ENCODE data around the gene NPW.

NPW gene

GRCh38 chr16:2053211-2053610 lies 33.6 kb downstream of the NPW start:
- Histone ChIP-seq H3K9me3 (ENCODE audit: control insufficient read depth, low read length) (no peaks in the 10 kb centered on the region), H3K27me3 (replicated peaks; ENCODE audit: control insufficient read depth, insufficient read depth, low read length, poor library complexity, severe bottlenecking) (no peaks in the 10 kb centered on the region), H3K36me3 (ENCODE audit: control insufficient read depth, insufficient read depth, low read length) (peaks cover 44% of the 10 kb centered on the region), H3K27ac (ENCODE audit: insufficient read depth, low read length, poor library complexity, severe bottlenecking) (no peak overlapping the region), H3K4me1 (ENCODE audit: control insufficient read depth, insufficient read depth, low read length, poor library complexity, severe bottlenecking) (peaks cover 7% of the 10 kb centered on the region), H3K4me3 (ENCODE audit: insufficient read depth, low read depth, low read length, poor library complexity, severe bottlenecking) (no peak overlapping the region)
- DNase-seq = no peak

- Histone ChIP-seq H3K4me3 (ENCODE audit: insufficient read depth, low read depth, low read length, poor library complexity, severe bottlenecking) (no peak overlapping the region), H3K27ac (ENCODE audit: insufficient read depth, low read length, poor library complexity, severe bottlenecking) (no peak overlapping the region), H3K4me1 (ENCODE audit: control insufficient read depth, insufficient read depth, low read length, poor library complexity, severe bottlenecking) (peaks cover under 1% of the 10 kb centered on the region), H3K36me3 (ENCODE audit: control insufficient read depth, insufficient read depth, low read length) (peaks cover 49% of the 10 kb centered on the region), H3K9me3 (ENCODE audit: control insufficient read depth, low read length) (no peaks in the 10 kb centered on the region), H3K27me3 (replicated peaks; ENCODE audit: control insufficient read depth, insufficient read depth, low read length, poor library complexity, severe bottlenecking) (no peaks in the 10 kb centered on the region)
- no peak for DNase-seq
These were observed 34.3 kb downstream of the NPW start for GRCh38 chr16:2053897-2054296.

GRCh38 chr16:2054543-2055245 lies 35.1 kb downstream of the NPW start:
- Histone ChIP-seq H3K27ac (ENCODE audit: insufficient read depth, low read length, poor library complexity, severe bottlenecking) (no peak overlapping the region), H3K9me3 (ENCODE audit: control insufficient read depth, low read length) (no peaks in the 10 kb centered on the region), H3K36me3 (ENCODE audit: control insufficient read depth, insufficient read depth, low read length) (peaks cover 49% of the 10 kb centered on the region), H3K4me3 (ENCODE audit: insufficient read depth, low read depth, low read length, poor library complexity, severe bottlenecking) (no peak overlapping the region), H3K27me3 (replicated peaks; ENCODE audit: control insufficient read depth, insufficient read depth, low read length, poor library complexity, severe bottlenecking) (no peaks in the 10 kb centered on the region), H3K4me1 (ENCODE audit: control insufficient read depth, insufficient read depth, low read length, poor library complexity, severe bottlenecking) (no peaks in the 10 kb centered on the region)
- DNase-seq = no peak

- no peak overlapping the region for H3K27ac ChIP-seq (ENCODE audit: insufficient read depth, low read length, poor library complexity, severe bottlenecking)
- H3K9me3 ChIP-seq (ENCODE audit: control insufficient read depth, low read length) = no peaks in the 10 kb centered on the region
- no peaks in the 10 kb centered on the region for H3K4me1 ChIP-seq (ENCODE audit: control insufficient read depth, insufficient read depth, low read length, poor library complexity, severe bottlenecking)
- H3K4me3 ChIP-seq (ENCODE audit: insufficient read depth, low read depth, low read length, poor library complexity, severe bottlenecking) = no peak overlapping the region
- H3K27me3 ChIP-seq (replicated peaks; ENCODE audit: control insufficient read depth, insufficient read depth, low read length, poor library complexity, severe bottlenecking) = no peaks in the 10 kb centered on the region
- H3K36me3 ChIP-seq (ENCODE audit: control insufficient read depth, insufficient read depth, low read length) = peaks cover 49% of the 10 kb centered on the region
- no peak for DNase-seq
These were observed 36.5 kb downstream of the NPW start for GRCh38 chr16:2056077-2056476.

- H3K27me3 ChIP-seq (replicated peaks; ENCODE audit: control insufficient read depth, insufficient read depth, low read length, poor library complexity, severe bottlenecking) = no peaks in the 10 kb centered on the region
- peaks cover 53% of the 10 kb centered on the region for H3K36me3 ChIP-seq (ENCODE audit: control insufficient read depth, insufficient read depth, low read length)
- H3K4me3 ChIP-seq (ENCODE audit: insufficient read depth, low read depth, low read length, poor library complexity, severe bottlenecking) = no peak overlapping the region
- no peak for DNase-seq
- no peaks in the 10 kb centered on the region for H3K9me3 ChIP-seq (ENCODE audit: control insufficient read depth, low read length)
- H3K27ac ChIP-seq (ENCODE audit: insufficient read depth, low read length, poor library complexity, severe bottlenecking) = no peak overlapping the region
- no peaks in the 10 kb centered on the region for H3K4me1 ChIP-seq (ENCODE audit: control insufficient read depth, insufficient read depth, low read length, poor library complexity, severe bottlenecking)
These were observed 37.3 kb downstream of the NPW start for GRCh38 chr16:2056681-2057407.

GRCh38 chr16:2057438-2057837 lies 37.9 kb downstream of the NPW start:
- no peaks in the 10 kb centered on the region for H3K9me3 ChIP-seq (ENCODE audit: control insufficient read depth, low read length)
- DNase-seq = no peak
- no peaks in the 10 kb centered on the region for H3K4me1 ChIP-seq (ENCODE audit: control insufficient read depth, insufficient read depth, low read length, poor library complexity, severe bottlenecking)
- peaks cover 58% of the 10 kb centered on the region for H3K36me3 ChIP-seq (ENCODE audit: control insufficient read depth, insufficient read depth, low read length)
- H3K4me3 ChIP-seq (ENCODE audit: insufficient read depth, low read depth, low read length, poor library complexity, severe bottlenecking) = no peak overlapping the region
- no peak overlapping the region for H3K27ac ChIP-seq (ENCODE audit: insufficient read depth, low read length, poor library complexity, severe bottlenecking)
- no peaks in the 10 kb centered on the region for H3K27me3 ChIP-seq (replicated peaks; ENCODE audit: control insufficient read depth, insufficient read depth, low read length, poor library complexity, severe bottlenecking)

GRCh38 chr16:2058420-2058819 lies 38.8 kb downstream of the NPW start:
- Histone ChIP-seq H3K36me3 (ENCODE audit: control insufficient read depth, insufficient read depth, low read length) (peaks cover 61% of the 10 kb centered on the region), H3K4me3 (ENCODE audit: insufficient read depth, low read depth, low read length, poor library complexity, severe bottlenecking) (no peak overlapping the region), H3K4me1 (ENCODE audit: control insufficient read depth, insufficient read depth, low read length, poor library complexity, severe bottlenecking) (no peaks in the 10 kb centered on the region), H3K9me3 (ENCODE audit: control insufficient read depth, low read length) (no peaks in the 10 kb centered on the region), H3K27me3 (replicated peaks; ENCODE audit: control insufficient read depth, insufficient read depth, low read length, poor library complexity, severe bottlenecking) (no peaks in the 10 kb centered on the region), H3K27ac (ENCODE audit: insufficient read depth, low read length, poor library complexity, severe bottlenecking) (no peak overlapping the region)
- DNase-seq = no peak

- H3K9me3 ChIP-seq (ENCODE audit: control insufficient read depth, low read length) = no peaks in the 10 kb centered on the region
- peaks cover 63% of the 10 kb centered on the region for H3K36me3 ChIP-seq (ENCODE audit: control insufficient read depth, insufficient read depth, low read length)
- no peak overlapping the region for H3K4me3 ChIP-seq (ENCODE audit: insufficient read depth, low read depth, low read length, poor library complexity, severe bottlenecking)
- no peak for DNase-seq
- no peaks in the 10 kb centered on the region for H3K4me1 ChIP-seq (ENCODE audit: control insufficient read depth, insufficient read depth, low read length, poor library complexity, severe bottlenecking)
- H3K27ac ChIP-seq (ENCODE audit: insufficient read depth, low read length, poor library complexity, severe bottlenecking) = no peak overlapping the region
- H3K27me3 ChIP-seq (replicated peaks; ENCODE audit: control insufficient read depth, insufficient read depth, low read length, poor library complexity, severe bottlenecking) = no peaks in the 10 kb centered on the region
These were observed 39.3 kb downstream of the NPW start for GRCh38 chr16:2058872-2059271.

- Histone ChIP-seq H3K4me3 (ENCODE audit: insufficient read depth, low read depth, low read length, poor library complexity, severe bottlenecking) (no peak overlapping the region), H3K9me3 (ENCODE audit: control insufficient read depth, low read length) (no peaks in the 10 kb centered on the region)
These were observed 40.8 kb downstream of the NPW start for GRCh38 chr16:2060346-2060745.

GRCh38 chr16:2061023-2061422 lies 41.4 kb downstream of the NPW start:
- Histone ChIP-seq H3K27ac (ENCODE audit: insufficient read depth, low read length, poor library complexity, severe bottlenecking) (no peak overlapping the region), H3K27me3 (replicated peaks; ENCODE audit: control insufficient read depth, insufficient read depth, low read length, poor library complexity, severe bottlenecking) (no peaks in the 10 kb centered on the region), H3K9me3 (ENCODE audit: control insufficient read depth, low read length) (no peaks in the 10 kb centered on the region), H3K4me1 (ENCODE audit: control insufficient read depth, insufficient read depth, low read length, poor library complexity, severe bottlenecking) (no peaks in the 10 kb centered on the region), H3K4me3 (ENCODE audit: insufficient read depth, low read depth, low read length, poor library complexity, severe bottlenecking) (no peak overlapping the region), H3K36me3 (ENCODE audit: control insufficient read depth, insufficient read depth, low read length) (peaks cover 53% of the 10 kb centered on the region)
- no peak for DNase-seq

More at GRCh38 chr16:2060346-2060745, 40.8 kb downstream of the NPW start:
- no peak for DNase-seq
- Histone ChIP-seq H3K27ac (ENCODE audit: insufficient read depth, low read length, poor library complexity, severe bottlenecking) (no peak overlapping the region), H3K4me1 (ENCODE audit: control insufficient read depth, insufficient read depth, low read length, poor library complexity, severe bottlenecking) (no peaks in the 10 kb centered on the region), H3K27me3 (replicated peaks; ENCODE audit: control insufficient read depth, insufficient read depth, low read length, poor library complexity, severe bottlenecking) (no peaks in the 10 kb centered on the region), H3K36me3 (ENCODE audit: control insufficient read depth, insufficient read depth, low read length) (peaks cover 52% of the 10 kb centered on the region)

Measured in effector memory CD4-positive, alpha-beta T cell (primary cell).